Testis (tissue), 3 donors: ENCODE data around the gene FBLN1. TPM values are rescaled to one million over a fixed set of nuclear protein-coding genes. Genes with fewer than 3 reads are reported as not detected.

Experiments
- DNase-seq: peaks from one replicate; pipeline ENCODE4 v3.0.0-alpha.2; 2019
- H3K27ac ChIP-seq, 2 donors: fragments of 200-600 bp; sonication (generic); one replicate each; pipeline ENCODE4 v1.5.1; 2019
- H3K27me3 ChIP-seq: fragments of 200-600 bp; sonication (generic); one replicate; pipeline ENCODE4 v1.5.1; 2019
- H3K36me3 ChIP-seq: fragments of 200-600 bp; sonication (generic); one replicate; pipeline ENCODE4 v1.5.1; 2017; ENCODE audit warnings: low read depth; ENCODE audit errors: missing control alignments
- H3K4me1 ChIP-seq: fragments of 200-600 bp; sonication (generic); one replicate; pipeline ENCODE4 v1.5.1; 2019
- H3K4me3 ChIP-seq, 2 donors: fragments of 200-600 bp; sonication (generic); one replicate each; pipeline ENCODE4 v1.5.1; 2017 to 2019
- H3K9me3 ChIP-seq: fragments of 200-600 bp; sonication (generic); one replicate; pipeline ENCODE4 v1.5.1; 2017
- CTCF ChIP-seq, 3 experiments: fragments of 450-650 bp in 2 of 3; fragments of 200-600 bp in 1 of 3; sonication (generic) in 1 of 3; IDR thresholded peaks; one replicate each; pipeline ENCODE4 v1.5.1; 2016 to 2019; ENCODE audit warnings: antibody characterized with exemption in 3 of 3, mild to moderate bottlenecking in 2 of 3, moderate library complexity in 1 of 3
- POLR2A ChIP-seq: fragments of 450-650 bp; IDR thresholded peaks from one replicate; pipeline ENCODE4 v1.6.1; 2017; ENCODE audit warnings: antibody characterized with exemption, mild to moderate bottlenecking, moderate library complexity
- WGBS, 2 donors: methylation state at CpG; one replicate each; pipeline ENCODE4 v1.1.5; 2018; 5-methylcytosine and 5-hydroxymethylcytosine counted together
- intact Hi-C: fragments of 100-400 bp; cut with DNase I; formaldehyde crosslinking; loops from one replicate; pipeline ENCODE4 v1.15.1; 2023; ENCODE audit warnings: low total_unique reads
- polyA plus RNA-seq: library from polyadenylated mRNA; stranded (reverse); fragments of 350-450 nt; fragmentation: Illumina TruSeq; extraction: RNeasy Lipid Tissue Mini Kit (QIAGEN cat#74804); gene quantifications from one replicate; pipeline ENCODE4 v1.2.3, GENCODE V29; 2014; ENCODE audit warnings: low read depth, low replicate concordance; ENCODE audit not compliant: insufficient read depth
- total RNA-seq, 2 donors: library from RNA; depleted of rRNA; stranded (reverse); fragments of >200 nt; gene quantifications; one replicate each; pipeline ENCODE4 v1.2.3, GENCODE V29; 2016

FBLN1 gene
- total and polyA plus RNA-seq, 3 donors from 2014 or later = 32.4 to 154 (median 42.2) TPM

DNA sequence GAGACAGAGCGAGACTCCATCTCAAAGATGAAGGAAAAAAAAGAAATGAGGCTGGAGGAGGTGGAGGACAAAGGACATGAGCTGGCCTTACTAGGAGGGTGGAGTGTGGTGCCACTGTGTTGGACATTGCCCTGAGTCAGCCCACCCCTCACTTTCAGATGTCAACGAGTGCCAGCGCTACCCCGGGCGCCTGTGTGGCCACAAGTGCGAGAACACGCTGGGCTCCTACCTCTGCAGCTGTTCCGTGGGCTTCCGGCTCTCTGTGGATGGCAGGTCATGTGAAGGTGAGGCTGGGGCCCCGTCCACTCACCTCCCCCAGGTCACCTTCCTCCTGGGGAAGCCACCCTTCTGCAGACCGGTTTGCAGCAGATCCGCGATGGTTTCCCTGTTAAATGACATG lies 40.6 kb downstream of the FBLN1 start:
- H3K9me3 ChIP-seq = no peaks in the 10 kb centered on the region
- no peaks in the 10 kb centered on the region for H3K36me3 ChIP-seq
- H3K4me3 ChIP-seq = no peak overlapping the region
- no peaks in the 10 kb centered on the region for H3K27me3 ChIP-seq
- intact Hi-C loops = loop anchor here (10.0 kb wide), 1 partner anchor 268 kb away; no protein-coding TSS in a partner anchor
- no peak for DNase-seq
- H3K4me1 ChIP-seq = no peaks in the 10 kb centered on the region
- H3K27ac ChIP-seq = no peak overlapping the region
- WGBS, 2 donors = 96 to 97% methylated on average over 13 of the region's 13 CpGs
- no peak for TF ChIP-seq CTCF (IDR thresholded peaks at IDR 0.05)
- TF ChIP-seq POLR2A = no peak

DNA sequence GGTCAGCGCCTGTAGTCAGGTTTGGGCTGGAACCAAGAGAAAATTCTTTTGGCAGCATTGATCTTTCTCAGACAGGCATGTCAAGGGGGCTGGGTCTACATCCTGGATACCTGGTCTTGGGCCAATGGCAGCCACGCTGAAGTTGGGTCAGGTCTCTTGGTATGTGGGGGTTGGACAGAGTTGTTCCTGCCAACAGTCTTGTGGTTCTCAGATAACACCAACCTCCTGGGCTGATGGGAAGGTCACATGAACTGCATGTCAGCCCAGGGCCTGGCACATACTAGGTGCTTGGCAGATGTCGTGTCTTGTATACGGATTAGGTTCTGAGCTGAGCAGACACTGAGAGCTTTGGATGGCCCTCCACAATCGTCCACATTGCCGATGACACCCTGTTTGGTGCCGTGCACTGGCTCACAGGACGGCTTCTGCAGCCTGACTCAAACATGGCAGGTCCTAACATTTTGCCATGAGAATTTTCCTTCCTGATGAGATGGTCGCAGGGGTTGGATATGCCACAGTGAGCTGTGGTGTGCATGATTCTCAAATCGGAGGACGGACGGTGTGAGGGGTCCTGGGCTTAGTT lies 42.0 kb downstream of the FBLN1 start:
- no peak for TF ChIP-seq CTCF (IDR thresholded peaks at IDR 0.05)
- TF ChIP-seq POLR2A = no peak
- no peaks in the 10 kb centered on the region for H3K9me3 ChIP-seq
- no peak for DNase-seq
- H3K4me1 ChIP-seq = no peaks in the 10 kb centered on the region
- H3K36me3 ChIP-seq = no peaks in the 10 kb centered on the region
- H3K4me3 ChIP-seq = no peak overlapping the region
- intact Hi-C loops = loop anchor here (10.0 kb wide), 1 partner anchor 270 kb away; no protein-coding TSS in a partner anchor
- H3K27ac ChIP-seq = no peak overlapping the region
- H3K27me3 ChIP-seq = no peaks in the 10 kb centered on the region
- 87 to 94% methylated on average over 12 of the region's 12 CpGs for WGBS, 2 donors

DNA sequence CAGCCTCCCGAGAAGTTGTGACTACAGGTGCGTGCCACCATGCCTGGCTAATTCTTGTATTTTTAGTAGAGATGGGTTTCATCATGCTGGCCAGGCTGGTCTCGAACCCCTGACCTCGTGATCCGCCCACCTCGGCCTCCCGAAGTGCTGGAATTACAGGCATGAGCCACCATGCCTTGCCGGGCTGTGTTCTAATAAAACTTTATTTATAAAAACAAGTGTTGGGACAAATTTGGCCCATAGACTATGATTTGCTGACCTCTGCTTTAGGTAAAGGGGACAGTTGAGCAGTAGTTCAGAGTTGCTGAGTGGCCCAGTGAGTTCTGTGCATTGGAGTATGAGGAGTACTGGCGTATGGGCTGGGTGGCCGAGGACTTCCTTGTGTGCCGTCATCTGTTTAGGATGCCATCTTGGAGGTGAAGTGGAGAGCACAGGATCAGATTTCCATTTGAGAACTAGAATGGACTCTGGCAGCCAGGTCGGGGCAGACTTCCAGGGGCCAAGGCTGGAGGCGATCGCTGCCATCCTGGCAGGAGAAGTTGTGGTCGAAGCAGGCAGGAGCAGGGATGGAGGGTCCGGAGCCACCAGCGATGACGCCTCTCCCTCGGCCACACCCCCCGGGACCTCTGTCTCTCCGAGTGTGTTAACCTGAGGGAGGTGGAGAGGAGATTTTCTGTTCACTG lies 43.8 kb downstream of the FBLN1 start:
- WGBS, 2 donors = 90 to 92% methylated on average over 11 to 21 of the region's 21 CpGs
- H3K36me3 ChIP-seq = no peaks in the 10 kb centered on the region
- peaks cover 11% of the 10 kb centered on the region for H3K4me1 ChIP-seq
- no peak overlapping the region for H3K4me3 ChIP-seq
- TF ChIP-seq CTCF (IDR thresholded peaks at IDR 0.05) = no peak
- no peak for TF ChIP-seq POLR2A
- no peaks in the 10 kb centered on the region for H3K9me3 ChIP-seq
- no peak for DNase-seq
- H3K27me3 ChIP-seq = no peaks in the 10 kb centered on the region
- intact Hi-C loops = loop anchor here (10.0 kb wide), 1 partner anchor 272 kb away; no protein-coding TSS in a partner anchor
- H3K27ac ChIP-seq = no peak overlapping the region

GRCh38 chr22:45547016-45547345 lies 44.3 kb downstream of the FBLN1 start:
- H3K27me3 ChIP-seq = no peaks in the 10 kb centered on the region
- DNase-seq = no peak
- intact Hi-C loops = loop anchor here (10.0 kb wide), 1 partner anchor 272 kb away; no protein-coding TSS in a partner anchor
- TF ChIP-seq POLR2A = no peak
- TF ChIP-seq CTCF (IDR thresholded peaks at IDR 0.05) = no peak
- H3K9me3 ChIP-seq = no peaks in the 10 kb centered on the region
- no peak overlapping the region for H3K27ac ChIP-seq
- H3K36me3 ChIP-seq = no peaks in the 10 kb centered on the region
- peaks cover 16% of the 10 kb centered on the region for H3K4me1 ChIP-seq
- whole genome bisulfite sequencing, 2 donors = 85 to 97% methylated on average over 4 to 11 of the region's 11 CpGs
- no peak overlapping the region for H3K4me3 ChIP-seq

- Histone ChIP-seq H3K4me1 (peaks cover 23% of the 10 kb centered on the region), H3K27me3 (no peaks in the 10 kb centered on the region), H3K27ac (no peak overlapping the region), H3K4me3 (no peak overlapping the region), H3K36me3 (no peaks in the 10 kb centered on the region), H3K9me3 (no peaks in the 10 kb centered on the region)
- TF ChIP-seq POLR2A (no peak), CTCF (IDR thresholded peaks at IDR 0.05) (no peak)
- DNase-seq = no peak
- intact Hi-C loops = loop anchor here (10.0 kb wide), 1 partner anchor 273 kb away; no protein-coding TSS in a partner anchor
- WGBS, 2 donors = 79 to 93% methylated on average over 6 of the region's 6 CpGs
Measured at GRCh38 chr22:45547731-45548130, 45.0 kb downstream of the FBLN1 start.
